Glomerular visceral epithelial cell (primary cell): Measurements from ENCODE around the gene WDR70.

Experiments
- DNase-seq: peaks from one replicate; pipeline ENCODE4 v3.0.0-alpha.2; 2016; ENCODE audit errors: extremely low spot score

WDR70 gene

GRCh38 chr5:37799865-37800421, 420.8 kb downstream of the WDR70 start:
- no peak for DNase-seq

- DNase-seq, result no peak
Measured at GRCh38 chr5:37801521-37801920, 422.4 kb downstream of the WDR70 start.
